Endothelial cell of umbilical vein (primary cell): ENCODE results near the gene PARP1.

Source experiments
- EZH2 ChIP-seq: IDR thresholded peaks from 2 replicates; pipeline ENCODE4 v1.6.1; 2012; ENCODE audit warnings: borderline replicate concordance, low read depth, mild to moderate bottlenecking, moderate library complexity, low read length, inconsistent platforms; ENCODE audit not compliant: severe bottlenecking
- POLR2AphosphoS5 ChIP-seq: IDR thresholded peaks from 2 replicates; pipeline ENCODE4 v1.6.1; 2012; ENCODE audit warnings: low read depth, mild to moderate bottlenecking, control low read depth, low read length, moderate library complexity; ENCODE audit not compliant: insufficient read depth

DNA sequence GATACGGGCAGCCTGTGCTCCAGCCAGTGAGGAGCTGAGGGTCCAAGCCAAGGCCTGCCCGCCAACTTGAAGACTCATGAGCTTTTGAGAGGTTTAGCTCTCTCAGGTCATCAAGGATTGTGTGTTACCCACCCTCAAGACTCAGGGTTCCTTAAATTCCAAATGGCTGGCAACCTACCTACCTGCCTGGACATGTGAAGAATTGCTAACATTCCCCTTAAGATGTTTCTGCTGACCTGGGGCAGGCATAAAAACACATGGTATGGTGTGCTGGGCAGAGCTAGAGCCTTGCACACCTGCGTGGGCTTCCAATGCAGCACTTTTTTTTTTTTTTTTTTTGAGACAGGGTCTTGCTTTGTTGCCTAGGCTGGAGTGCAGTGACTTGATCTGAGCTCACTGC is 17.2 kb downstream of the PARP1 start:
- no peak for TF ChIP-seq EZH2
- no peak for TF ChIP-seq POLR2AphosphoS5
